HG02970 (cell line): ENCODE data around the gene PDAP1.
"Not testable (repeated sequence)": the region's sequence is repeated elsewhere in the genome, so short reads cannot be mapped to it uniquely, and the experiment has no call there.

ENCODE experiments used
- ATAC-seq: cut with Tn5 transposase; IDR thresholded peaks from one replicate; pipeline ENCODE4 v1.9.1; 2021; ENCODE audit warnings: mild to moderate bottlenecking, moderate library complexity, moderate number of reproducible peaks; ENCODE audit not compliant: unreplicated experiment, low FRiP score

The PDAP1 gene

DNA sequence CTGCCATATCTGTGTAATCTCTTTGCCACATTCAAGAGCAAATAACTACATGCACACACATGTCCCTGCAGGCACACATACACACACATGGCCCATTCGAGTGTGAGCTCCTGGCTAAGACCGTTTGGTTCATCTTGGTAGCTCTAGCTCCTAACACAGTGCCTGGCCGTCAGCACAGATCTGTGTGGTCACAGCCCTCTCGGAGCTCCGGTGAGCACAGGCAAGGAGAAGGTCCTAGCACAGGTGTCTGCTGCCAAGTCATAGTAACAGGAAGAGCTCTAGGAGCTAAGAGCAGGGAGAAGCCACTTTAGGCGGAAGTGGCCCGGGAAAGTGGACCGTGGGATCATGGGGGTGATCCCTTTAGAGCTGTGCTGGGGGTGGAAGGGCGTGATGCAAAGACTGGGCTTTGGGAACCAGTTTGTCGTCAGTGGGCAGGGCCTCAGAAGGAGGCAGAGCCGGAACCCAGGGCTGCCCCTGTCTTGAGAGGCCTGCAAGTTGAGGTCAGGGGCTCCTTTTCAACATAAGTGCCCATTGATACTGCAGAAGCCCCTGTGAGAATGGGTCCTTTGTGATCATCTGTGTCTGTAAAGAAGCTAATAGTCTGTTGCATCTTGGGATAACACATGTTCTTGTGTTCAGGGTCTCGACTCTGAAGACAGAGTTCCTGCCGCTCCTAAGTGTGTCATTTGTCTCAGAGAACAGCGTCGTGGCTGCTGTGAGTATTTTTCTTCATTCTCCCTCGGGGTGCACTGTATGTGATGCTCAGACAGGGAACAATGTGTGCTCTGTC lies 50.5 kb downstream of the PDAP1 start:
- ATAC-seq: no peak

DNA sequence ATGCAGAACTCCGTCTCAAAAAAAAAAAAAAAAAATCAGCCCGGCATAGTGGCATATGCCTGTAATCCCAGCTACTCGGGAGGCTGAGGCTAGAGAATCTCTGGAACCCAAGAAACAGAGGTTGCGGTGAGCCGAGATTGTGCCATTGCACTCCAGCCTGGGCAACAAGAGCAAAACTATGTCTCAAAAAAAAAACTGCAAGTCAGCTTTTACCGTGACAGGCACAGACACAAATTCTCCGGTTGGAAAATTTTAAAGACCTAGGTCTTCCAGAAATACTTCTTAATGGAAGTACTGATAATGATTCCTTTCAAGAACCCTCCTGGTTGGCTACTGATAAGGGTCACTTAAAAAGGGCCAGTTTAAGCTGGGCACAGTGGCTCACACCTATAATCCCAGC lies 53.3 kb downstream of the PDAP1 start:
- ATAC-seq: no peak

- no peak for ATAC-seq
Measured at GRCh38 chr7:99352247-99352646, 56.1 kb downstream of the PDAP1 start.

DNA sequence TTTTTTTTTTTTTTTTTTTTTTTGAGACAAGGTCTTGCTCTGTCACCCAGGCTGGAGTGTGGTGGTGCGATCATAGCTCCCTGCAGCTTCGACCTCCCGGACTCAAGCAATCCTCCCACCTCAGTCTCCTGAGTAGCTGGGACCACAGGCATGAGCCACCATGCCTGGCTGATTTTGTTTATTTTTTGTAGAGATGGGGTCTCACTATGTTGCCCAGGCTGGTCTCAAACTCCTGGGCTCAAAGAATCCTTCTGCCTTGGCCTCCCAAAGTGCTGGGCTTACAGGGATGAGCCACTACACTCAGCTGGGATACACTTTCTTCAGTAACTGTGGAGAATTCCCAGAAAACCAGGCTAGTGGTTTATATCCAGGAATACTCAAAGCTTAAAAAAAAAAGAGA lies 57.8 kb downstream of the PDAP1 start:
- ATAC-seq: not testable (repeated sequence)
